Measurements from ENCODE around the gene ZNF608.

Gene ZNF608, protein sequence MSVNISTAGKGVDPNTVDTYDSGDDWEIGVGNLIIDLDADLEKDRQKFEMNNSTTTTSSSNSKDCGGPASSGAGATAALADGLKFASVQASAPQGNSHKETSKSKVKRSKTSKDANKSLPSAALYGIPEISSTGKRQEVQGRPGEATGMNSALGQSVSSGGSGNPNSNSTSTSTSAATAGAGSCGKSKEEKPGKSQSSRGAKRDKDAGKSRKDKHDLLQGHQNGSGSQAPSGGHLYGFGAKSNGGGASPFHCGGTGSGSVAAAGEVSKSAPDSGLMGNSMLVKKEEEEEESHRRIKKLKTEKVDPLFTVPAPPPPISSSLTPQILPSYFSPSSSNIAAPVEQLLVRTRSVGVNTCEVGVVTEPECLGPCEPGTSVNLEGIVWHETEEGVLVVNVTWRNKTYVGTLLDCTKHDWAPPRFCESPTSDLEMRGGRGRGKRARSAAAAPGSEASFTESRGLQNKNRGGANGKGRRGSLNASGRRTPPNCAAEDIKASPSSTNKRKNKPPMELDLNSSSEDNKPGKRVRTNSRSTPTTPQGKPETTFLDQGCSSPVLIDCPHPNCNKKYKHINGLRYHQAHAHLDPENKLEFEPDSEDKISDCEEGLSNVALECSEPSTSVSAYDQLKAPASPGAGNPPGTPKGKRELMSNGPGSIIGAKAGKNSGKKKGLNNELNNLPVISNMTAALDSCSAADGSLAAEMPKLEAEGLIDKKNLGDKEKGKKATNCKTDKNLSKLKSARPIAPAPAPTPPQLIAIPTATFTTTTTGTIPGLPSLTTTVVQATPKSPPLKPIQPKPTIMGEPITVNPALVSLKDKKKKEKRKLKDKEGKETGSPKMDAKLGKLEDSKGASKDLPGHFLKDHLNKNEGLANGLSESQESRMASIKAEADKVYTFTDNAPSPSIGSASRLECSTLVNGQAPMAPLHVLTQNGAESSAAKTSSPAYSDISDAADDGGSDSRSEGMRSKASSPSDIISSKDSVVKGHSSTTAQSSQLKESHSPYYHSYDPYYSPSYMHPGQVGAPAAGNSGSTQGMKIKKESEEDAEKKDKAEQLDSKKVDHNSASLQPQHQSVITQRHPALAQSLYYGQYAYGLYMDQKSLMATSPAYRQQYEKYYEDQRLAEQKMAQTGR (N-terminal part only)

DNA sequence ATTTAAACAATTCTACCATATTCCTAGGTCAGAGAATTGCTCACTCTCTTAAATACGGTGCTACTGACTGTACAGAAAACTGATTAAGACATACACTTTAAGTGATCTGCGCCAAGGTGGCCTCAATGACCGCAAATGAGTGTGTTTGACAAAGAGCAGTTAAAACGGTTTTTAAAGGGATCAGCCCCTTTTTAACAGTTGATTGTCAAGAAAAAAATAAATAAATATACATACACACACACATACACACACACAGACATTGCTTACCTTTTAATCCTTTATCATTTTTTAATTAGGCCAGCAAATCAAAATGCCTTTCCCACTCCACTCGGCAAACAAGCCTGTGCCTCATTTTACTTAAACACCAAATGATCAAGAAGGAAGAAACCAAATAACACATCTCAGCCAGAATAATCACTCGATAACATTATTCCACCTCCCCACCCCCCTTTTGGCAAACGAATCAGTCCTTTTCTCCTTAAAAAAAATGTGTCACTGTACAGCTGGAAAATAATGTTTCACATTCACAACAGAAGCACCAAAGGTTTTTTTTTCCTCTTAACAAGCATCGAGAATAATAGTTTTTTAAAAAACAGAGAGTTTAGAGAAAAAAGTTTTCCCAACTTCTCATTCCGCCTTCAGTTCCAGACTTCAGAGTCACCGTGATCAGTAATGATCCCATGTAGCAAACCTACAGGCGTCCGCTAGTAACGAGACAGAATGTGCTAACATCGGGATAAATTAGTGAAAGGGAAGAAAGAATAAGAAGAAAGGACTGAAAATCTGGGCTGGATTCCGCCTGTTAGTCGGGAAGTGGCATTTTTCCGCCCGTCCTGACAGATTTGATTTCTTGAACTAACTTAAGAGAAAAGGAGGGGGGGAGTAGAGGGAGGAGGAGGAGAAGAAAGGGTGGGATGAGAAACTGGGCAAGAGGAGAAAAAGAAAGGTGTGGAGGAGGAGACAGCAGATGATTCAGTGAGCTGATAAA, at the start of gene ZNF608:
TSS of gene ZNF608 (minus strand) at position 712 of the 988 bp plus-strand sequence. CDS start 1,650 bp downstream, outside the sequence.
- no peak for DNase-seq

DNA sequence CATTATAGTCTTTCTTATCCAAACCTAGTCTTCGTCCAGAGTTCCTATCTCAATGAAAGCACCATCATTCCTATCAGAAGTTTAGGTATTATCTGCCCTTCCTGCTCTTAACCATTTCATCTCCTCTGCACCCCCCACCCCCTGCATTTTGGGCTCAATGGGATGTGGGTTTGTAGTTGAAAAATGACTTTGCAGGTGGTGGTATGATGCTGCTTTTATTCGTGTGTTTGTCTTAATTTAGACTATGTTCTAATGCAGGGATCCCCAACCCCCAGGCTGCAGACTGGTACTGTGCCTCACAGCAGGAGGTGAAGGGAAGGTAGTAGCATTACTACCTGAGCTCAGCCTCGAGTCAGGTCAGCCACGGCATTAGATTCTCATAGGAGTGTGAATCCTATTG, 49.4 kb upstream of the ZNF608 start:
- no peak for DNase-seq

DNA sequence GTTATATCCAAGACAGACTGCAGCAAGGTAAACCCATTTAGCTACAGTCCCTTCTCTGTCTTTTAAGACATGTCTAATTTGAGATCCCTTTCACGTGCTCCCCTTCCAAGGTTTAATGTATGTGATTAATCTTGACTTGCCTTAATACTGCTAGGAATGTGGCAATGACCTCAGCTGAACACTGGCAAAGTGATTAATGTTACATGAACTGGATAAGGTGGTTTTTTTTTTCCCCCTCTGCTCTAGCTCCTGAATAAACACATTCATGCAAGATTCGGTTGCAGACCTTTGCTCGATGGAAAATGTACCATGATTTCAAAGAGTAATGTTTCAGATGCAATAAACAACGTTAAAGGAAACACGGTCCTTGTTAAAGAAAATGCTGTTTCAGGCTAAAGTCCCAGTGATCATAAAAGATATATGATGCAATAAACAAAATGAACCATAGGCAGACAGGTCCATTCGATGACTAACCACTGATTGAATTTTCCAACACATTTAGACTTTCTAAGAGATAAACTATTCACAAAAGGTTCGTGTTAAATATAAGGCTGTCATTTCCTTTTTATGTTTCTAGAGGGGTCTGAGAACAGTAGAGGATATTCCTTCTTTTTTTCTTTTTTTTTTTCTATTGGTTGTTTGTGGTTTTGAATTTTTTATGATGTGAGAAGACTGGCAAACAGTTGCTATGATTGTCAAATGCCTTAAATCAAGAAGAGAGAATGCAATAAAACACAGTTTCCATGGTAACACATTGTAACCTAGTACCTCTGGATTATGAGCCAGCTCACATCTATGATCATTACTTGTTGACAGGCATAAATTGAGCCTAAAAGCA, 44.7 kb upstream of the ZNF608 start:
- no peak for DNase-seq

DNA sequence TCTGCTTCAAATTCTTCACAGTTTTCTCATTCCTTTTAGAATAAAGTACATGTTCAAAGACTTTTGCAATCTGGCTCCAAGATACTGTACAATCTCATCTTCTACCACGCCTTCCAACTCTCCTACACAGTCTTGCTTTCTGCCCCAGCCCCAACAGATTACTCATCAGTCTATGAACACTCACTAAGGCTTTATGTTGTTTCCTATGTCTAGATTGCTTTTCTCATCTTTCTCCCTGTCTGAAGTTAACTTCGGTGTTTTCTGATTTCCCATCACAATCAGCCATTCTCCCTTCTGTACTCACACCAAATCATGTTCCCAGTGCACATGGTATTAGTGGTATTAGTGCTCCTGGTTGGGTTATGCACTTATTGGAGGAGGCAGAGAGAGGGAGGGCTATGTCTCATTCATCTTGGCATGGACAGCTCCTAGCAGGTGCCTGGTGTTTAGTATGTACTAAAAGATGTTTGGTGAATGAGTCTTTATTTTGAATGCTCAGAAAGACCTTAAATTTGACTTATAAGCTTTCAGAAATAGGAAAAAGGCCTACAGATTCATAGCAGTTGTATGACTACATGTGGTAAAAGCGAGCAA, 44.0 kb upstream of the ZNF608 start:
- no peak for DNase-seq

DNA sequence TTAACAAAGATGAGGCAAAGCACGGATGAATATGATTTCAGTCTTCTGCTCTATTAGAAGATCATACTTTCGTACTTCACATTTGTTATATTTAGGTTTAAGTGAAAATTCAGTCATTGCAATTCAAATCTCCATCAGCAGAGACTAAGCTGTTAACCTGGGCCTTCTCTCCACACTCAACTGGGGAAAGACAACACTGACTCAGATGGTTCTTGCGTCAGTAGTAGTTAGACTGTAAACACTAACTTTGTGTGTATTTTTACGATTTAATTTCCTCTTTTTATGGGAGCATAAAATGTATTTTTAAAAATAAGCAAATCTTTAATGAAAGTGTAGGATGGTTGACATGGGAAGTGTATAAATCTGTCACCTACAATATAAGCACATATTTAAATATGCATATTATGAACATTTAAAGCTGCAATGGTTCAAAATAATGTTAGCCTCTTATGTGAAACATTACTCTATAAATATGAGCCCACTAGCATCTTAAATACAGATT, 42.7 kb upstream of the ZNF608 start:
- DNase-seq: no peak

DNA sequence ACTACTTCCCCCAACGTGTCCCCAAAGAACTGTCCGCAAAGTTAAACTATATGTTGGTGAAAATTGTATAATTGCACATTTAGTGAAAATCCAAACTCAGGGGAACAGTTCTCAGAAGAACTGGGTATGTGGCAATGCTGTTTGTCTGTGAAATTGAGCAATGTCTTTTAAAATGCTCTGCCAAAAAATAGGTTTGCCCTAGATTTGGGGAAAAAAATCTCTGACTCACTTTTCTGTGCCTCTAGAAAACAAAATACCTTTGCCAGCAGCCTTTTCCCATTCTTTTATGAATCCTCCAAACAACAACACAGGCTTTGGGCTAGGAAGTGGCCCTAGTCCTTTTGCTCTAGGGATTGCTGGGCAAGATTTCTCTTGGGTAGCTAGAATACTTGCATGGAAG, 37.4 kb upstream of the ZNF608 start:
- DNase-seq: no peak

DNA sequence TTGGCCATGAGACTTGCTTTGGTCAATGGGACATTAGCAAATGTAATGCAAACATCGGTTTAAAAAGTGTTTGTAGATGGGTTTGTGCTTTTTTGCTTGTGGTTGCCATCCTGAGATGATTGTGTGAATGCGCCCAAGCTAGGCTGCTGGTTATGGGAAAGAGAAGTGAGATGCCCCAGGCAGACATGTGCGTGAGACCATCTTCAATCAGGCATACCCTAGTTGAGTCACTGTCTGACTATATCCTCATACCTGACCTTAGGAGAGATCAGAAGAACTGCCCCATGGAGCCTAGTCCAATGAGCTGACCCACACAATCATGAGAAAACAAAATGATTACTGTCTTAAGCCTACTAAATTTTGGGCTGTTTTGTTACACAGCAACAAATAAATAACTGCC, 36.8 kb upstream of the ZNF608 start:
- DNase-seq: no peak

DNA sequence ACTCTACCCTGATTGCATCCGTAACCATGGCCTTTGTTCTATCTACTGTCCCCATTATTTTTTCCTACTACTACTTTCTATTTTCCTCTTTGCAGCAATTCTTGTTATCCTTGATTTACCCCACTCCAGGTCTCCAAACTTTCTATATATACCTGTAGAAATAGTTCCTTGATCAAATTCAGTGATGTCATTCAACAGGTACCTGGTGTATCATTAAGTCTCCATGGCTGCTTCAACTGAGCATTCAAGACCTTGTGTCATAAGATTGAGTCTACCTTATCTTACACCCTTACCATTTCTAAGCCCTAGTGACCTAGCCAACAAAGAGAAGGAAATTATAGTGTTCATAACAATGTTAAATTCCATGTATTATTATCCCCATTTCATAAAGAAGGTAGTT, 35.8 kb upstream of the ZNF608 start:
- no peak for DNase-seq

DNA sequence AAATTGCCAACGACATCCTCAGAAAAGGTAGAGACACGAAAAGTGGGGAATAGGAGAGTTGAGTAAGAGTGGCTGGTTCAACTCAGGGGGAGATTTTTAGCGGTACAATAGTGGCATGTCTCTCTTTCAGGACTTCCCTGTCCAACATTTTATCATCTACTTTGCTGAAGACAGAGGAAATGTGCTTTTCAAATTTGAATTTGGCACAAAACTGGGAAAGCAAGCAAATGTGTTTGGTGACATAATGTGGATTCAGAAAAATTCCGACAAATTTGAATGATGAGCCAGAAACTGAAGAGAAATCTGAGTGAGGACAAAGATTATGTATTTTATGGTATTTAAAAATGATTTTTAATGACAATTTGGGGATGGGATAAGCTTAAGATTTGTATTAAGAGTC, 33.6 kb upstream of the ZNF608 start:
- DNase-seq: no peak

DNA sequence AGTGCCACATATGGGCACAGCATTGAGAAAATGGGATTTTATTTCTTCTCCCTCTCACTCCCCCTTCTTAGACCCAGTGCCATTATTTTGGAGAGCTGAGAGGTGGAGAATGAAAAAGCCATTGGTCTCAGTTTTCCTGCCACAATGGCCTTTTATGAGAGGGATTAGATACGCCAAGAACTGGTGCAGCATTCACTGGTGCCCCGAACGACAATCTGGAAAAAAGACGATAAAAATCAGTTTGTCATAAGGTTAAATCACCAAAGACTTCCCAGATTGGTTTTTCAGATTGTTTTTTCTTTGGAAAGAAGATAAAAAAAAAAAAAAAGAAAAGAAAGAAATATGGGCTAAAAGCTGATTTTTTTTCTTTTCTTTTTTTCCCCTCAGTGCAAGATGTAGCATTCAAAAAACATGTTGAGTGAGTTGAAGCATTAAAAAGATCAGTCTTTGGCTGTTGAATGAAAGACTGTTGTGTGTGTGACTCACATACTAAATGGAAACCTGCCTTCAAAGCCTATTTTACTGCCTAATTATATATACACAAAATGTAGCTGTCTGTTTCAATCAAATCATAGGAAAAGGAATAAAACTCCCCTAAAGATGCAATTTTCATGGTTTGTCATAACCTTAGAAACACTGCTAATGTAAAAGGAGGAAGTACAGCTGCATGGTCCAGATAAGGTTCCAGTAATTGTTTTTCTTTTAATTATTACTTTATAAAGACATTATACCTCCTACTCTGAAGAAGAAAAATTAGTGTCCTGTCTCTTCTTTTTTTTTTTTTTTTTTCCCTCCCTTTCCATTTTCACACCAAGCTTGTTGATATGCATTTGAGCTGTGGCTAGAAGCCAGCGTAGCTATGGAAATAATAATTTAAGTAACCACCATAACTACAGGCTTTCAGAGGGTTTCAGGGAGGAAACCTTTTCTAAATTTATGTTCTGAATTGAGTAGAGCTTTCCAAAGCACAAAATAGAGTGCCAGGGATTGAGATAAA, 27.2 kb upstream of the ZNF608 start:
- DNase-seq: no peak

DNA sequence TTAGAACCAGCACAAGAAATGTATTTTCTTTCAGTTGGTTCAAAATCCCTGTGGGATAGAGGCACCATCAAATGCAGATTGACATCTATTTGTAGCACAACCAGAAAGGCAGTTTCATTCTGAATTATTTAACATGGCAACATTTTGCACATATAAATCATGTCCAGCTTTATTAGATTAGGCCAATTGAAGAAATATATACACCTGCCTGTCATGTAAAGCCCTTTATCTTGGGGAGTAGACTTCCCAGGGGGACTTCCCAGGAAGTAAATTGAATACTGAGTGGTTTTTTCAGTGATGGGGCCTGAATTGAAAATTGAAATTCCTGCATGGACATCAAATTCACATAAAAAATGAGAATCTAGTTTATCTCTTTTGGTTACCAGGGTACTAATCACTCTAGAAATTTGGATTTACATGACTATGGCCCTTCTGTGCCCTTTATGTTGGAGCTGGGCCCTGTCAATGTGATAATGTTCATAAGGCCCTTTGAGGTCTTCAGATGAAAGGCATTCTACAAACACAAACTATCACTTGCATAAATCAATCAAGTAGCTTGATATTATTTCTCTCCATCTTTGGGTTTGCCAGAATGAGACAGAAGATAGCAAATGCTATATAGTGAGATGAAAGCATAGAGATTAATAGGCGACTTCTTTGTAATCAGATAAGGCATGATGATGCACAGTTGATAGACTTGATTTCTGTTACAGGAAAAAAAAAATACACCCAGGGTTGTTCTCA, 26.2 kb upstream of the ZNF608 start:
- no peak for DNase-seq

DNA sequence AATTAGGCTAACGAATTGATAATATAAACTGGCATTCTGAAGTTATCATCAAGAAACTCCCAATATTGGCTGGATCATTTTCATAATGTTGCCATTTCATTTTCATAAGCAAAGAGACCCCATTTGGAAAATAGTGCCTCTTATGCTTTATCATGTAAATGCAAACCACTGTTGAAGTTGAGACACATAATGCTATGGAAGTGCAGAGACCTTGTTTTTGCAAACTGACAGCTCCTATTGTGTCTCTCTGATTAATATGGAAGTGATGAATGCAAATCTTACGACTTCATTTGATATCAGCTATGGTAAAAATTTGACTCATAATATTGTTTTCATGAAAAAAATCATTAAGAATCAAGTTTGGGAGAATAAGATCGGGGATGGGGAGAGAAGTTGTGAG, 25.3 kb upstream of the ZNF608 start:
- no peak for DNase-seq

DNA sequence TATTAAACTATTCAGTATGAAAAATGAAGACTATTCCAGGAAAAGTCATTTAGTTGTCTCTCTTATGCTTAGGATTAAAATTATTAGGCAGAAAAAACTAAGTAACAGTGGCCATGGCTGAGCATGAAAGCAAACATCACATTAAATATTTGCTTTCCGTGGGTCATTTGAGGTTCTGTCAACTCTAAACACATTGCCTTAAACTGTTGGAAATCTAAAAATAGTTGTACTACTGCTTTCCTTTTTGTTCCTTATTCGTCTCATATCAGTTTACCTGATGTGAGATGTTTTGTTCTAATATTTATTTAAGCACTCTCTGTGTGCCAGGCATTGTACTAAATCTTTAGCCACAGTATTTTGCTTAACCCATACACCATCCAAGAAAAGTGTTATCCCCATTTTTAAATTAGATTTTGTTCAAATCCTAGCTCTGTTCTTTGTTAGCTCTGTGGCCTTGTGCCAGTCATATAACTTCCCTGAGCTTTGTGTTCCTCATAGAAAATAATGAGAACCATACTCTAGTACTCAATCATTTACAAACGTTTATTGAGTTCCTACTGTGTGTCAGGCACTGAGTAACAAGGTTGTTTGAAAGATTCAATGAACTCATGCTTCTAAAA, 18.7 kb upstream of the ZNF608 start:
- no peak for DNase-seq

DNA sequence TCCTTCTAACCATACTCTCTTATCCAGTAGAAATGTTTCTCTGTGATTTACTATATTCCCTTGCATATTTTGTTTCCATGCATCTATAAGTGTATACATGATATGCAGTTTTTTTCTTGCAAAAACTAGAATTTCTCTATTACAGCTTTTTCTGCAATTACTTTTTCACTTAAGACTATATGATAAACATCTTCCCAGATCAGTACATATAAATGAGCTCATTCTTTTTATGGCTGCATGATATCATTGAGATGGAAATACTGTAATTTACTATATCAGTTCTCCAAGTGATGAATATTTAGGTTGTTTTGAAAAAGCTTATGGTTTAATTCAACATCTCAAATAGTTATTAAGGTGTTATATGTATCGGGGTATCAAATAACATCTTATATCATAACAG, 18.1 kb upstream of the ZNF608 start:
- no peak for DNase-seq

DNA sequence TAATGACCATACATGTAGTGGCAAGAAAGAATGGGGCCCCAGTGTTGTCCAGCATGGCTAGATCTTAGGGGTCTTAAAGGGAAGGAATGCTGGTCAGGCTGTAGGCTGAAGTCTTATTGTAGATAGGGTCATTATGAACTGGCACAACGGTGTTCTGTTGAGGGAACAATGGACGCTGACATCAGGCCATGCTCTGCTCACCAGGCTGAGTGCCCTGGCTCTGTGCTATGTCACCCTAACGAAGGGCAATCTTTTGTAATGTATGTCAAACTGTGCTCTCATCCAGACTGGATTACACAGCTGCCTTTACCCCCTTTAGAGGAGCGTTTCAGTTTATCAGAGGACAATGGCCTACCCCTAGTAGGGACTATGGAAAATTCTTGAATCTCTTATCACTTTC, 14.6 kb upstream of the ZNF608 start:
- DNase-seq: no peak

DNA sequence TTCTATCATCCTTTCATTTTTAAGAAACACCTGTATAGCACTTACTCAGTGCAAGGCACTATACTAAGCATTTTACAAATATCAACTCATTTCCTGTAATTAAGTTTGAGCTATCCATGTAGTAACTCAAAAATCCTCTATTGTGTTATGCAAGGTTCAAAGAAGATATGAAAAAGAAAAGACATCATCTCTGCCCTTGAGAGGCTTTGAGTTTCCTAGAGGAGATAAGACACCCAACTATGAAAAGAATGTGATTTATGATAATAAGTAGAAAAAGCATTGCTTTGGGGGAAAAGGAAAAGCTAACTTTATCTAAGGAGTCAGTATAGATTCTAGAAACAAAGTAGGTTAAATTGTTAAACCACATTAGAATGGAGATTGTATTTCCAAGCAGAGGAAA, 14.2 kb upstream of the ZNF608 start:
- no peak for DNase-seq

DNA sequence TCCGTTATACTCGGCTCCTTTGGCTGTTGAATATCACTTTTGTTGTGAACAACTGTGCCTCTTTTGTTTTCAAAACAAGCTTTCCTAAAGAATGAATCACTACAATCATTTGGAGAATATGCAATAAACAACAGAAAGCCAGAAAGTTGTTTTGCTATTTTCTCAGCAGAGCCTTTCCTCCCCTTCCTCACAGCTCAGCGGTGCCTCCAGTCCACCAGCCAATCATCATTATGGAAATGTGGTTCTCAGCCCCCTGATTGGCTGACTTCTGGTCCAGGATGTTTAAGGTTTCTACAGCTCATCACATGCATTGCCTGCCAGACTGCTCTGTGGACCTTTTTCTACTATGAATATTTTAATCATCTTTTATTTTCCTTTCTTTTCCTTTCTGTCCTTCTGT, 9.1 kb upstream of the ZNF608 start:
- no peak for DNase-seq

DNA sequence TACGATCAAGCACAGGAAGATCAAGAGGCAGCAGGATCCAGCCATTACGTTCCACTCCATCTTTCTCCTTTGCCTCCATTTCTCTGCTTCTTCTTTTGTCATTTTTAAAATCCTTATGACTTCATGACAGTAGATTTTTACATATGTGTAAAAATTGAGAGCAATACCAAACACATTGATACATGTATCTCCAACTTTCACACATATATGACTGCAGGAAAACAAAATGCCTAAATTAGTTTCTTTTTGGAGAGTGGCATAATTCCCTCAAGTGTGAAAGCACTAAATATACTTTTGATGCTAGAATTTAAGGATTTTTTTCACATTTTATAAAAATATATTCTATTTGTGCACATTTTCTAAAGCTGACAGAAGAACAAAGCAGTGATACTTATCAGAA, 8.6 kb upstream of the ZNF608 start:
- DNase-seq: no peak

Measured in NCI-H1417 treated with DMSO at 0.1 percent for 48 hours (cell line).